Adipose tissue (tissue), 3 donors: ENCODE results near the gene RBM22. TPM values are rescaled to one million over a fixed set of nuclear protein-coding genes. Genes with fewer than 3 reads are reported as not detected.

Source experiments
- H3K27ac ChIP-seq: one replicate; pipeline ENCODE4 v1.5.1; 2013; ENCODE audit warnings: low read depth, low read length
- WGBS, 3 donors: extraction: QIAGEN DNeasy Blood & Tissue Kit; methylation state at CpG; one replicate each; pipeline ENCODE4 v1.1.7; 2013; 5-methylcytosine and 5-hydroxymethylcytosine counted together
- polyA plus RNA-seq, 3 donors: library from polyadenylated mRNA; stranded (reverse); fragments of 200-250 nt; gene quantifications; one replicate each; pipeline ENCODE4 v1.2.3, GENCODE V29; 2013
- donor health status: healthy with polysubstance abuse.
- donor health status: Bipolar disorder and iron deficiency.
- donor health status: healthy.

The RBM22 gene
- polyA plus RNA-seq, 3 donors, result 17.0 to 24.4 (median 24.1) TPM

GRCh38 chr5:150676578-150676977 lies 24.3 kb downstream of the RBM22 start:
- WGBS, 3 donors, result 86 to 95% (median 91%) methylated on average over 9 of the region's 9 CpGs
- H3K27ac ChIP-seq, result no peak overlapping the region

- 61 to 92% (median 62%) methylated on average over 6 of the region's 6 CpGs for WGBS, 3 donors
- no peak overlapping the region for H3K27ac ChIP-seq
Observed at GRCh38 chr5:150675069-150675468, 25.8 kb downstream of the RBM22 start.

GRCh38 chr5:150674341-150674821 lies 26.5 kb downstream of the RBM22 start:
- H3K27ac ChIP-seq, result peak overlapping the region; percentile 20
- WGBS, 3 donors, result 69 to 81% (median 69%) methylated on average over 4 of the region's 4 CpGs

DNA sequence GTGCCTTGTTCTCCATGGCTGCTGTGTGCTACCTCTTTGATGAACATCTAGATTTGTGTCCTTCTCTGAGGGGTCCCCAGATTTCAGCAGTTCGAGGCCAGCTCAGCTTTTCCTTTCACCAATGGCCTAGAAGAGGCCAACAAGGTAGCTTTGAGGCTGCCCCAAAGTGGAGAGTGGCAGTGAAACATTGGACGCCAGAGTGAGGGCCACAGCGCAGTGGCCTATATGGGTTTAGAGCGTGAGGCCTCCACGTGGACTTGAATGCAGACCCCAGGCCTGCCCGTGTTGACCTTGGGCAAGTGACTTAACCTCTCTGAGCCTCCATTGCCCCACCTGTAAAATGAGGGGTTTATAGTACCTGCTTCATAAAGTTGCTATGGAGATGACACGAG lies 28.0 kb downstream of the RBM22 start:
- H3K27ac ChIP-seq, result no peak overlapping the region
- 67 to 82% (median 75%) methylated on average over 7 of the region's 7 CpGs for WGBS, 3 donors

- 3 to 4% (median 3%) methylated on average over 35 to 38 of the region's 38 CpGs for WGBS, 3 donors
- no peak overlapping the region for H3K27ac ChIP-seq
Observed at GRCh38 chr5:150672237-150672883, 28.5 kb downstream of the RBM22 start.

DNA sequence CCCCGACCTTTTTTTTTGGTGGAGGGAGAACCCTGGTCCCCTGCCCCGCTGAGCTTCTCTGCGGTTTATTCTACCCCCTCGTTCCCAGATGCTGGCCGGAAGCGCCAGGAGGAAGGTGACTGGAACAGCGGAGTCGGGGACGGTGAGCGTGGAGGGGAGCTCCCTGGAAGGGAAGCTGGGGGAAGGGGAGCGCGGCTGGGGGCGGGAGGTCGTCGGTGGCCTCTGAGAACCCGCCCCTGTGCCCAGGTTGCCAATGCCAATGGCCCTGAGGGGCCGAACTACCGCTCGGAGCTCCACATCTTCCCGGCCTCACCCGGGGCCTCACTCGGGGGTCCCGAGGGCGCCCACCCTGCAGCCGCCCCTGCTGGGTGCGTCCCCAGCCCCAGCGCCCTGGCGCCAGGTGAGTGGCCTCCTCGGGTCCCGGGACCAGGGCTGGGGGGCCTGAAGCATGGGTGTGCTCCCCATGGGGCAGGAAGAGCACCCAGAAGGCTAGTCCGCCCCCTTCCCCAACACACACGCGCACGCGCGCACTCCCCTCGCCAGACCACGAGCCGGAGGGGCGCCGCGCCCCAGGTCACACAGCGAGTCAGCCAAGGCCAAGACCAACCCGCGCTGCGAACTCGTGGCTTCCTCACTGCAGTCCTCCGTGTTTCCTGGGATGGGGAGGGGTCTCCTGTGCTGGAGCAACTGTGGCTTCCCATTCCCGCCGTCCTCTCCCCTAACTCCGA lies 29.2 kb downstream of the RBM22 start:
- WGBS, 3 donors, result 2 to 3% (median 3%) methylated on average over 43 to 51 of the region's 51 CpGs
- H3K27ac ChIP-seq, result no peak overlapping the region

- WGBS, 3 donors, result 51 to 74% (median 64%) methylated on average over 2 of the region's 2 CpGs
- no peak overlapping the region for H3K27ac ChIP-seq
Observed at GRCh38 chr5:150670948-150671310, 29.9 kb downstream of the RBM22 start.

GRCh38 chr5:150670275-150670947 lies 30.5 kb downstream of the RBM22 start:
- WGBS, 3 donors, result 80 to 94% (median 92%) methylated on average over 14 of the region's 14 CpGs

GRCh38 chr5:150665044-150665443 lies 35.8 kb downstream of the RBM22 start:
- WGBS, 3 donors, result 54 to 80% (median 78%) methylated on average over 12 of the region's 12 CpGs
- H3K27ac ChIP-seq, result no peak overlapping the region

More at GRCh38 chr5:150670275-150670947, 30.5 kb downstream of the RBM22 start:
- H3K27ac ChIP-seq, result no peak overlapping the region

DNA sequence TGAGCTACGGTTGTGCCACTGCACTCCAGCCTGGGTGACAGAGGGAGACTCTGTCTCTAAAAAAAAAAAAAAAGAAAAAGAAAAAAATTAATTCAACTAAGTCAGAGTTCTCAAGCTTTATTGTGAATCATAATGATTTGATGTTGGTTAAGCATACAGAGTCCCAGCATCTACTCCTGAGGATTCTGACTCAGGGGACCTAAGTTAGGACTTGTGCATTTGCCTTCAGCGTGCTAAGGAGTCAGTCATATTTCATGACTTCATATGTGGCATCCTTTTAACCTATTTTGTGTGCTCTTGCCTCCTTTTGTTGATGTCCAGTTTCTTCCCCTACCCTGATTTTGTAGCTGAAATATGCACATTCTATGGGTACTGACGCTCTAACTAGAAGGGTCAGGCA lies 36.9 kb downstream of the RBM22 start:
- WGBS, 3 donors, result 91 to 96% (median 94%) methylated on average over 3 of the region's 3 CpGs
- no peak overlapping the region for H3K27ac ChIP-seq

DNA sequence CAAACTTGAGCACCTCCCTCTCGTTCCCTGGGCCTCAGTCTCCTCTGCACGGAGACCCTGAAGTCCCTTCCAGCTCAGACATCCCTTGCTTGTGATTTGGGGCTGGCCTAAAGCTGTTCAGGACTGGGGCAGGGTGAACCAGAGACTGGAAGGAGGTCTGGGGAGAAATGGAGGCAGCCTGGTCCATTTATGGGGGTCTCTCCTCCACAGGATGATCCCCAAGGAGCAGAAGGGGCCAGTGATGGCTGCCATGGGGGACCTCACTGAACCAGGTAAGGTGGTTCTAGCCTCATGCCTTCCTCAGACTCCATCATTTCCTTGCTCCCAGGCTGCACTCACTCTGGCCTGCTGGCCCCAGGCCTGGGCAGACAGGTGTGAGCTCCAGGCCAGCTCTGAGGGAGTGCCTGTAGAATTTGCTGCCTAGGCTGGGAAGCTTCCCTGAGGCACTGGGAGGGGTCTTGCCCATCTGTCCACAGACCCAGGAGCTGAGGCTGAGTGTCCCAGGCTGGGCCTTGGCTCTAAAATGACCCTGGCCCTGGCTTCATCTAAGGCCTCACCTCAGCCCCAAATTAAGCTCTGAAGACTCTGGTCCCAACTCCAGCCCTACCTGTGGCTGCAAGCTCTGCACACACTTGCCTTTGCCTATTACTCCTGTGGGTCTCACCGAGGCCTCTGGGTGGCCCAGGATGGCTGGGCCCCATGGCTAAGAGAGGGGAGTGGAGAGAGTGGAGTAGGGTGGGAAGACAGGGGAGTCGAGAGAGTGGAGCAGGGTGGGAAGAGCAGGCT lies 37.9 kb downstream of the RBM22 start:
- WGBS, 3 donors, result 83 to 89% (median 86%) methylated on average over 4 of the region's 4 CpGs
- no peak overlapping the region for H3K27ac ChIP-seq

GRCh38 chr5:150661821-150662596 lies 38.9 kb downstream of the RBM22 start:
- 74 to 92% (median 87%) methylated on average over 10 of the region's 10 CpGs for WGBS, 3 donors
- no peak overlapping the region for H3K27ac ChIP-seq

DNA sequence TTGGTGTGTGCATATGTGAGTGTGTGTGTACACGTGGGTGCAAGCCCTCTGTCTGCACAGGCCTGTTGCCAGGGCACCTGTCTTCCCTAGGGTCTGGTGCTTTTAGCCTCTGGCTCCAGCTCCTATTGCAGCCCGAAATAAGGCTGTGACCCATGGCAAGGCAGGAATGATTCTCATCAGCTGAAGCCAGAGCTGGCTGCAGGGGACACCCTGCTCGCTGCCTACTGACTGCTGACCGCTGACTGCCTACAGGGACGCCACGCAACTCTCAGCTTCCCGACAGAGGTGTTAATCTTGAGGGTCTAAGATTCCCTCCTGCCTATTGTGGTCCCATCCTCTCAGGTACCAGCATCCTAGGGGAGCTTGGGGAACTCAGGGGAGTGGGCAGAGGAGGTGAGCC lies 39.8 kb downstream of the RBM22 start, which contains the start of gene MYOZ3:
Gene MYOZ3, plus strand, starts transcription at position 166 of the 400 bp plus-strand sequence. CDS start 1,691 bp downstream, outside the sequence.
- no peak within 1 kb of the TSS for H3K27ac ChIP-seq
- WGBS, 3 donors, result 66 to 81% (median 80%) methylated on average over 7 of the region's 7 CpGs

GRCh38 chr5:150660108-150660831 lies 40.6 kb downstream of the RBM22 start:
- 54 to 70% (median 68%) methylated on average over 4 of the region's 4 CpGs for WGBS, 3 donors
- no peak overlapping the region for H3K27ac ChIP-seq

GRCh38 chr5:150659360-150660107 lies 41.3 kb downstream of the RBM22 start:
- WGBS, 3 donors, result 83 to 85% (median 83%) methylated on average over 11 of the region's 11 CpGs
- no peak overlapping the region for H3K27ac ChIP-seq

DNA sequence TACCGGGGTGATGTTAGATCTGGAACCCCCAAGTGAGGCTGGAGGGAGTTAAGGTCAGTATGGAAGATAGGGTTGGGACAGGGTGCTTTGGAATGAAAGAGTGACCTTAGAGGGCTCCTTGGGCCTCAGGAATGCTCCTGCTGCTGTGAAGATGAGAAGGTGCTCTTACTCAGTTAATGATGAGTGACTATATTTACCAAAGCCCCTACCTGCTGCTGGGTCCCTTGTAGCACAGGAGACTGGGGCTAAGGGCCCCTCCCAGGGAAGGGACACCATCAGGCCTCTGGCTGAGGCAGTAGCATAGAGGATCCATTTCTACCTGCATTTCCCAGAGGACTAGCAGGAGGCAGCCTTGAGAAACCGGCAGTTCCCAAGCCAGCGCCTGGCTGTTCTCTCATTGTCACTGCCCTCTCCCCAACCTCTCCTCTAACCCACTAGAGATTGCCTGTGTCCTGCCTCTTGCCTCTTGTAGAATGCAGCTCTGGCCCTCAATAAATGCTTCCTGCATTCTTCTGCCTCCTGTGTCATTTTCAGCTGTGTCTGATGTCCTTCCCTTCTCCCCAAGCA lies 42.1 kb downstream of the RBM22 start:
- no peak overlapping the region for H3K27ac ChIP-seq
- 52 to 61% (median 56%) methylated on average over 3 of the region's 3 CpGs for WGBS, 3 donors
